Suprapubic skin (tissue), 4 donors: Measurements from ENCODE around the gene MAEA. TPM values are rescaled to one million over a fixed set of nuclear protein-coding genes. Genes with fewer than 3 reads are reported as not detected.
"Not testable (repeated sequence)": the region's sequence is repeated elsewhere in the genome, so short reads cannot be mapped to it uniquely, and the experiment has no call there.

Experiments used
- DNase-seq, 2 donors: peaks; one replicate each; pipeline ENCODE4 v3.0.0-alpha.2; 2019; ENCODE audit warnings: low spot score in 2 of 2
- H3K27ac ChIP-seq: fragments of 200-600 bp; sonication (generic); one replicate; pipeline ENCODE4 v1.5.1; 2019
- H3K27me3 ChIP-seq: fragments of 200-600 bp; sonication (generic); one replicate; pipeline ENCODE4 v1.5.1; 2019
- H3K36me3 ChIP-seq: fragments of 200-600 bp; sonication (generic); one replicate; pipeline ENCODE4 v1.5.1; 2019
- H3K4me1 ChIP-seq: fragments of 200-600 bp; sonication (generic); one replicate; pipeline ENCODE4 v1.5.1; 2019
- H3K4me3 ChIP-seq: fragments of 200-600 bp; sonication (generic); one replicate; pipeline ENCODE4 v1.5.1; 2019; ENCODE audit warnings: mild to moderate bottlenecking
- H3K9me3 ChIP-seq: fragments of 200-600 bp; sonication (generic); one replicate; pipeline ENCODE4 v1.5.1; 2019
- CTCF ChIP-seq, 2 donors: fragments of 200-600 bp in 1 of 2; fragments of 450-650 bp in 1 of 2; sonication (generic) in 1 of 2; IDR thresholded peaks; one replicate each; pipeline ENCODE4 v1.5.1; 2016 to 2019; ENCODE audit warnings: antibody characterized with exemption in 2 of 2, mild to moderate bottlenecking in 1 of 2, moderate library complexity in 1 of 2
- EP300 ChIP-seq: sonication (generic); formaldehyde crosslinking; IDR thresholded peaks from one replicate; pipeline ENCODE4 v1.6.1; 2017; ENCODE audit warnings: antibody characterized with exemption
- POLR2A ChIP-seq, 2 donors: fragments of 450-650 bp; IDR thresholded peaks; one replicate each; pipeline ENCODE4 v1.6.1; 2017; ENCODE audit warnings: antibody characterized with exemption in 2 of 2, mild to moderate bottlenecking in 2 of 2, moderate library complexity in 2 of 2
- POLR2AphosphoS5 ChIP-seq, 3 donors: sonication (generic); formaldehyde crosslinking; IDR thresholded peaks; one replicate each; pipeline ENCODE4 v1.6.1; 2017; ENCODE audit warnings: antibody characterized with exemption in 3 of 3
- WGBS: methylation state at CpG from one replicate; pipeline ENCODE4 v1.1.5; 2018; 5-methylcytosine and 5-hydroxymethylcytosine counted together
- total RNA-seq, 4 donors: library from RNA; depleted of rRNA; stranded (reverse); fragments of >200 nt; gene quantifications; one replicate each; pipeline ENCODE4 v1.1.0, GENCODE V29; 2016

Gene MAEA
- total RNA-seq, 4 donors from 2014 or later = 58.7 to 112 (median 69.5) TPM

GRCh38 chr4:1333256-1333655, 43.6 kb downstream of the MAEA start:
- no peak for DNase-seq
- Histone ChIP-seq H3K4me1 (peaks cover 31% of the 10 kb centered on the region), H3K4me3 (no peak overlapping the region), H3K36me3 (peaks cover 61% of the 10 kb centered on the region), H3K9me3 (no peaks in the 10 kb centered on the region), H3K27ac (no peak overlapping the region), H3K27me3 (no peaks in the 10 kb centered on the region)
- WGBS = 90% methylated on average over 8 of the region's 8 CpGs
- TF ChIP-seq CTCF (IDR thresholded peaks at IDR 0.05) (no peak), EP300 (no peak), POLR2AphosphoS5 (IDR thresholded peaks at IDR 0.05) (no peak), POLR2A (IDR thresholded peaks at IDR 0.05) (no peak)

- WGBS = 90% methylated on average over 7 of the region's 12 CpGs
- not testable (repeated sequence) for DNase-seq, H3K9me3 ChIP-seq, H3K27me3 ChIP-seq, H3K4me3 ChIP-seq
- Histone ChIP-seq H3K36me3 (peaks cover 61% of the 10 kb centered on the region), H3K4me1 (peaks cover 31% of the 10 kb centered on the region), H3K27ac (peak overlapping the region; percentile 10)
Measured at GRCh38 chr4:1333851-1334578, 44.3 kb downstream of the MAEA start.

- TF ChIP-seq EP300 (no peak), POLR2AphosphoS5 (IDR thresholded peaks at IDR 0.05) (no peak), POLR2A (IDR thresholded peaks at IDR 0.05) (no peak), CTCF (IDR thresholded peaks at IDR 0.05) (no peak)
- no peaks in the 10 kb centered on the region for H3K27me3 ChIP-seq
- H3K9me3 ChIP-seq = no peaks in the 10 kb centered on the region
- H3K4me1 ChIP-seq = peaks cover 31% of the 10 kb centered on the region
- no peak for DNase-seq
- no peak overlapping the region for H3K4me3 ChIP-seq
- peak overlapping the region; percentile 10 for H3K27ac ChIP-seq
- peaks cover 64% of the 10 kb centered on the region for H3K36me3 ChIP-seq
- 88% methylated on average over 6 of the region's 6 CpGs for WGBS
Measured at GRCh38 chr4:1334579-1334895, 44.8 kb downstream of the MAEA start.

- WGBS = 94% methylated on average over 2 of the region's 4 CpGs
- H3K9me3 ChIP-seq, H3K27me3 ChIP-seq, H3K4me3 ChIP-seq, H3K27ac ChIP-seq, DNase-seq: not testable (repeated sequence)
- peaks cover 27% of the 10 kb centered on the region for H3K4me1 ChIP-seq
- H3K36me3 ChIP-seq = peaks cover 66% of the 10 kb centered on the region
Measured at GRCh38 chr4:1335193-1335883, 45.6 kb downstream of the MAEA start.

- no peak for TF ChIP-seq POLR2AphosphoS5 (IDR thresholded peaks at IDR 0.05)
- TF ChIP-seq POLR2A (IDR thresholded peaks at IDR 0.05) = no peak
- TF ChIP-seq EP300 = no peak
- no peak for TF ChIP-seq CTCF (IDR thresholded peaks at IDR 0.05)
- H3K36me3 ChIP-seq = peaks cover 73% of the 10 kb centered on the region
- no peaks in the 10 kb centered on the region for H3K9me3 ChIP-seq
- no peak overlapping the region for H3K27ac ChIP-seq
- DNase-seq = no peak
- no peaks in the 10 kb centered on the region for H3K27me3 ChIP-seq
- peaks cover 20% of the 10 kb centered on the region for H3K4me1 ChIP-seq
- WGBS = 89% methylated on average over 7 of the region's 7 CpGs
- H3K4me3 ChIP-seq = no peak overlapping the region
Measured at GRCh38 chr4:1336088-1336491, 46.4 kb downstream of the MAEA start.

- H3K27me3 ChIP-seq = no peaks in the 10 kb centered on the region
- H3K4me3 ChIP-seq = no peak overlapping the region
- H3K9me3 ChIP-seq = no peaks in the 10 kb centered on the region
- TF ChIP-seq POLR2AphosphoS5 (IDR thresholded peaks at IDR 0.05) = no peak
- no peak for TF ChIP-seq CTCF (IDR thresholded peaks at IDR 0.05)
- TF ChIP-seq POLR2A (IDR thresholded peaks at IDR 0.05) = no peak
- no peak for TF ChIP-seq EP300
- peaks cover 7% of the 10 kb centered on the region for H3K4me1 ChIP-seq
- no peak overlapping the region for H3K27ac ChIP-seq
- WGBS = 75% methylated on average over 11 of the region's 11 CpGs
- DNase-seq = no peak
- peaks cover 77% of the 10 kb centered on the region for H3K36me3 ChIP-seq
Measured at GRCh38 chr4:1337376-1337831, 47.7 kb downstream of the MAEA start.
